Measurements from ENCODE around the gene GRK6.

The GRK6 gene

GRCh38 chr5:177453852-177454396, 27.4 kb downstream of the GRK6 start:
- H3K36me3 ChIP-seq (ENCODE audit: control insufficient read depth in 2 of 2, insufficient read depth in 1 of 2, low read length in 2 of 2): peaks cover 0 to 21% of the 10 kb centered on the region in 2 experiments; a peak in 1 of 3 replicates
- ChIA-PET POLR2A (interaction anchor here (0.5 to 5.4 kb wide), 12 partner anchors 10 to 147 kb away, joined by 3 to 89 read pairs (median 8); partner anchors contain the start of genes GRK6 and PDLIM7), CTCF (interaction anchor here (0.6 to 5.1 kb wide), 20 partner anchors 9 to 1039 kb away, joined by 3 to 88 read pairs (median 6); partner anchors contain the start of gene SLC34A1)
- peak overlapping the region; percentile 35 for H3K4me3 ChIP-seq (ENCODE audit: low read depth, low read length)
- peak overlapping the region; percentile 89; the same call in 1 of the 2 replicates for H3K27ac ChIP-seq (ENCODE audit: extremely low read depth, low read depth, low read length)
- H3K4me1 ChIP-seq (ENCODE audit: control insufficient read depth, insufficient read depth, low read length): peaks cover 8% of the 10 kb centered on the region
- no peaks in the 10 kb centered on the region for H3K9me3 ChIP-seq (ENCODE audit: control insufficient read depth, insufficient read depth, low read depth, low read length)
- TF ChIP-seq ZNF280C (tag by site-specific recombination; IDR thresholded peaks at IDR 0.05): no peak
- TF ChIP-seq ZNF341 (tag by site-specific recombination; IDR thresholded peaks at IDR 0.05; ENCODE audit: low read depth): no peak
- no peak for TF ChIP-seq ZNF48 (tag by site-specific recombination; IDR thresholded peaks at IDR 0.05)
- no peak for TF ChIP-seq ZNF704 (tag by site-specific recombination; IDR thresholded peaks at IDR 0.05)
- TF ChIP-seq ZNF366 (tag by site-specific recombination; conservative IDR thresholded peaks at IDR 0.05): 0 out of 2 replicates have a peak, but pooled peaks have one; percentile 10
- TF ChIP-seq ZSCAN5A (tag by site-specific recombination; IDR thresholded peaks at IDR 0.05): no peak
- no peak for TF ChIP-seq ZNF791 (tag by site-specific recombination; IDR thresholded peaks at IDR 0.05)
- no peak for TF ChIP-seq ZNF423 (tag by site-specific recombination; IDR thresholded peaks at IDR 0.05)
- TF ChIP-seq ZNF112 (tag by site-specific recombination; IDR thresholded peaks at IDR 0.05): no peak
- no peak for TF ChIP-seq ZBTB6 (tag by site-specific recombination; IDR thresholded peaks at IDR 0.05)
- TF ChIP-seq ZNF658 (tag by site-specific recombination; IDR thresholded peaks at IDR 0.05): no peak
- no peak for TF ChIP-seq ZBTB10 (tag by site-specific recombination; IDR thresholded peaks at IDR 0.05)
- TF ChIP-seq ZNF747 (tag by site-specific recombination; IDR thresholded peaks at IDR 0.05): no peak
- no peak for TF ChIP-seq ZNF544 (tag by site-specific recombination; IDR thresholded peaks at IDR 0.05)
- TF ChIP-seq ZNF10 (tag by site-specific recombination; IDR thresholded peaks at IDR 0.05): no peak
- TF ChIP-seq HOXA7 (CRISPR knock-in tag; IDR thresholded peaks at IDR 0.05; ENCODE audit: borderline replicate concordance): no peak
- TF ChIP-seq ZNF548 (tag by site-specific recombination; IDR thresholded peaks at IDR 0.05): no peak
- peak; percentile 58; the same call in 1 of the 2 replicates for TF ChIP-seq GLIS2 (tag by site-specific recombination; IDR thresholded peaks at IDR 0.05)
- TF ChIP-seq MYNN (tag by site-specific recombination; IDR thresholded peaks at IDR 0.05; ENCODE audit: borderline replicate concordance): no peak
- no peak for TF ChIP-seq ZNF670 (tag by site-specific recombination; IDR thresholded peaks at IDR 0.05; ENCODE audit: low read depth)
- TF ChIP-seq KLF1 (tag by site-specific recombination; IDR thresholded peaks at IDR 0.05): no peak
- TF ChIP-seq BCL6B (tag by site-specific recombination; IDR thresholded peaks at IDR 0.05): no peak
- no peak for TF ChIP-seq ZNF302 (tag by site-specific recombination; IDR thresholded peaks at IDR 0.05; ENCODE audit: low read depth)
- TF ChIP-seq ZBTB7A (tag by site-specific recombination; IDR thresholded peaks at IDR 0.05; ENCODE audit: low read depth): no peak
- peak; percentile 42; the same call in 1 of the 2 replicates for TF ChIP-seq HIC1 (tag by site-specific recombination; IDR thresholded peaks at IDR 0.05)
- TF ChIP-seq BCL11A (tag by site-specific recombination; IDR thresholded peaks at IDR 0.05; ENCODE audit: low read depth): no peak
